Mesothelial cell of epicardium (in vitro differentiated cells): Measurements from ENCODE around the gene OTOS. TPM values are rescaled to one million over a fixed set of nuclear protein-coding genes. Genes with fewer than 3 reads are reported as not detected.

Experiments
- DNase-seq, 2 experiments: peaks; one replicate each; pipeline ENCODE4 v3.0.0; 2021; ENCODE audit warnings: low spot score in 2 of 2; ENCODE audit not compliant: unreplicated experiment in 2 of 2
- H3K27ac Mint-ChIP-seq: 2 replicates; pipeline ENCODE4 v1.8.0; 2021; ENCODE audit warnings: mixed read lengths
- H3K27me3 Mint-ChIP-seq: 2 replicates; pipeline ENCODE4 v1.8.0; 2021; ENCODE audit warnings: low read depth, mixed read lengths
- H3K36me3 Mint-ChIP-seq: 2 replicates; pipeline ENCODE4 v1.8.0; 2021; ENCODE audit warnings: mixed read lengths
- H3K4me1 Mint-ChIP-seq: 2 replicates; pipeline ENCODE4 v1.8.0; 2021; ENCODE audit warnings: mixed read lengths
- H3K4me3 Mint-ChIP-seq: 2 replicates; pipeline ENCODE4 v1.8.0; 2021; ENCODE audit warnings: mild to moderate bottlenecking, moderate library complexity, mixed read lengths
- H3K9me3 Mint-ChIP-seq: 2 replicates; pipeline ENCODE4 v1.8.0; 2021; ENCODE audit warnings: mixed read lengths
- CTCF ChIP-seq: fragments of 200-600 bp; sonication (generic); IDR thresholded peaks from one replicate; pipeline ENCODE4 v1.5.0; 2021; ENCODE audit warnings: antibody characterized with exemption; ENCODE audit not compliant: unreplicated experiment
- total RNA-seq: library from RNA; stranded (reverse); gene quantifications from 3 replicates; pipeline ENCODE4 v1.2.1, GENCODE V29; 2021

OTOS gene
- total RNA-seq, 1 donor from 2014 or later: not detected

GRCh38 chr2:240179186-240179815 lies 38.8 kb upstream of the OTOS start:
- TF ChIP-seq CTCF: no peak
- H3K9me3 Mint-ChIP-seq: no peaks in the 10 kb centered on the region
- no peak overlapping the region for H3K4me3 Mint-ChIP-seq
- no peak overlapping the region for H3K27ac Mint-ChIP-seq
- no peaks in the 10 kb centered on the region for H3K4me1 Mint-ChIP-seq
- H3K27me3 Mint-ChIP-seq: peaks cover 81% of the 10 kb centered on the region
- DNase-seq: no peak
- no peaks in the 10 kb centered on the region for H3K36me3 Mint-ChIP-seq

- Mint-ChIP-seq H3K27ac (no peak overlapping the region), H3K9me3 (no peaks in the 10 kb centered on the region), H3K36me3 (no peaks in the 10 kb centered on the region), H3K27me3 (peaks cover 79% of the 10 kb centered on the region), H3K4me1 (no peaks in the 10 kb centered on the region), H3K4me3 (no peak overlapping the region)
- TF ChIP-seq CTCF: no peak
- no peak for DNase-seq
Measured at GRCh38 chr2:240178564-240178963, 38.1 kb upstream of the OTOS start.

GRCh38 chr2:240174496-240174895 lies 34.0 kb upstream of the OTOS start:
- no peak for DNase-seq
- H3K27me3 Mint-ChIP-seq: peaks cover 62% of the 10 kb centered on the region
- H3K4me3 Mint-ChIP-seq: no peak overlapping the region
- no peak overlapping the region for H3K27ac Mint-ChIP-seq
- no peaks in the 10 kb centered on the region for H3K4me1 Mint-ChIP-seq
- peaks cover 4% of the 10 kb centered on the region for H3K9me3 Mint-ChIP-seq
- H3K36me3 Mint-ChIP-seq: no peaks in the 10 kb centered on the region
- no peak for TF ChIP-seq CTCF

GRCh38 chr2:240172071-240172895 lies 31.8 kb upstream of the OTOS start:
- H3K36me3 Mint-ChIP-seq: no peaks in the 10 kb centered on the region
- DNase-seq: no peak
- H3K27ac Mint-ChIP-seq: no peak overlapping the region
- peaks cover 50% of the 10 kb centered on the region for H3K27me3 Mint-ChIP-seq
- H3K4me1 Mint-ChIP-seq: no peaks in the 10 kb centered on the region
- TF ChIP-seq CTCF: no peak
- peaks cover 4% of the 10 kb centered on the region for H3K9me3 Mint-ChIP-seq
- no peak overlapping the region for H3K4me3 Mint-ChIP-seq

- no peak for TF ChIP-seq CTCF
- Mint-ChIP-seq H3K36me3 (no peaks in the 10 kb centered on the region), H3K9me3 (peaks cover 4% of the 10 kb centered on the region), H3K4me1 (no peaks in the 10 kb centered on the region), H3K27me3 (peaks cover 45% of the 10 kb centered on the region), H3K27ac (no peak overlapping the region), H3K4me3 (no peak overlapping the region)
- no peak for DNase-seq
Measured at GRCh38 chr2:240170883-240171282, 30.4 kb upstream of the OTOS start.
